Activated effector memory CD4-positive, alpha-beta T cell treated with Interleukin-2 at 50 U/mL for 16 hours (primary cell): ENCODE results near the gene SLC36A1.
"Not testable (repeated sequence)": the region's sequence is repeated elsewhere in the genome, so short reads cannot be mapped to it uniquely, and the experiment has no call there.

Source experiments
- DNase-seq: peaks from one replicate; pipeline ENCODE4 v3.0.0-alpha.2; 2020

Gene SLC36A1

DNA sequence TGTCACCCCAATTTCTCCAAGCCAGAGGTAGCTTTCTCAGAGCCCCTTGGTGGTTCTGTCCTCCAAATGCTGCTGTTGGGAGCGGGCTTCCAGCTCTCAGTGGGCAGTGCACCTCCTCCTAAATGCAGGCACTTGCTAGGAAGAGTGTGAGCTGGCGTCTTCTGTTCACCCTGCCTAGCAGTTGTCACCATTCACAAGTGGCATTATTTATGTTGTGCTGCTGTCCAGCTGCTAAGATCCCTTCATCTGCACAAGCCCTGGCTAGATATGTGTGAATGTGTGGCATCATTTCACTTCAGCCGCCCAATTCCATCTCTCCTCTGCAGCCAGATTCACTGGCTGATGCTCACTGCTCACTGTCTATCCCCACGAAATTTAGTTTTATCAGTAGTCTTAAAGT lies 43.7 kb downstream of the SLC36A1 start:
- DNase-seq, result no peak

- DNase-seq, result no peak
Measured at GRCh38 chr5:151492729-151493128, 45.3 kb downstream of the SLC36A1 start.

- no peak for DNase-seq
Measured at GRCh38 chr5:151493665-151494064, 46.3 kb downstream of the SLC36A1 start.

DNA sequence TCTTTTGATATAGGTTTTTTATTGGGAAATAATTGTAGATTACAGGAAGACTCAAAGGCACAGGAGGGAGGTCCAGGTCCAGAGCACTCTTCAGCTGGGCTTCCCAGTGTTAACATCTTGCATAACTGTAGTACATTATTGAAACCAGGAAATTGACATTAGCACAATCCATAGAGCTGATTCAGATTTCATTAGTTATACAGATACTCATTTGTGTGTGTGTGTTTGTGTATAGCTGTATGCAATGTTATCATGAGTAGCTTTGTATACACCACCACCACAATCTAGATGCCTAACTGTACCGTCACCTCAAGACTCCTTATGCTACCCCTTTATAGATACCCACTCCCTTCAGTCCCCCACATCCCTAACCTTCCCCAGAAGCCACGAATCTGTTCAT lies 47.9 kb downstream of the SLC36A1 start:
- no peak for DNase-seq

- no peak for DNase-seq
Measured at GRCh38 chr5:151496041-151496484, 48.7 kb downstream of the SLC36A1 start.

GRCh38 chr5:151497391-151498002 lies 50.1 kb downstream of the SLC36A1 start:
- no peak for DNase-seq

DNA sequence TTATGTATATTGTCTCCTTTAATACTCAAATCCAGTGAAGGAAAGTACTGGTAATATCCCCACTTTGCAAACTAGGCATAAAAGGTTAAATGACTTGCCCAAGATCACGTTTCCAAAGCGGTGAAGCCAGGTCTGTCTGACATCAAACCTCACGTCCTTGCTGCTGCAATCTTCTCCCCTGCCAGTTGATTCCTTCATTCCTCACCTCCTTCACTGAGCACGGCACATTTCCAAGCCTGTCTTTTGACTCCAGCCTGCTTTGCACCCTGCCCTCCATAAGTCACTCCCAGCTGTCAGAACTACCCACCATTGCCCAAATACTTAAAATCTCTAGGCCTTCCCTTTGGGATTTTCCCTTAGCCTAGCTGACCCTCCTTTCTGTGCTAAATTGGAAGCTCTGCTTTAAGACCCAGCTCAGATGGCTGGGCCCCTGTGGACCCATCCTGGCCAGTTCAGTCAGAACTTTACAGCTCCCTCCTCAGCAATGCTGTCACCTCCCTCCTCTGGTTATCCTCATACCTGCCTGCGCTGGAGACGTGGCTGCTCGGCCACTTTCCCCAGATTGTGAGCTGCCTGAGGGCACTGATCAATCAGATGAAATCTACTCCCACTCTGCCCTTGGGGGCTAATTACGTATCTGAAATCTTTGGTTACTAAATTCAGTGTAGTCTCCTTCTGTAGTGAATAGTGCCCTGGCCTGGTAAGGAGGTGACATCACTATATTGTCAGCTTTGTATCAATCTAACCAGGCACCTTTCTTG lies 51.2 kb downstream of the SLC36A1 start:
- no peak for DNase-seq

DNA sequence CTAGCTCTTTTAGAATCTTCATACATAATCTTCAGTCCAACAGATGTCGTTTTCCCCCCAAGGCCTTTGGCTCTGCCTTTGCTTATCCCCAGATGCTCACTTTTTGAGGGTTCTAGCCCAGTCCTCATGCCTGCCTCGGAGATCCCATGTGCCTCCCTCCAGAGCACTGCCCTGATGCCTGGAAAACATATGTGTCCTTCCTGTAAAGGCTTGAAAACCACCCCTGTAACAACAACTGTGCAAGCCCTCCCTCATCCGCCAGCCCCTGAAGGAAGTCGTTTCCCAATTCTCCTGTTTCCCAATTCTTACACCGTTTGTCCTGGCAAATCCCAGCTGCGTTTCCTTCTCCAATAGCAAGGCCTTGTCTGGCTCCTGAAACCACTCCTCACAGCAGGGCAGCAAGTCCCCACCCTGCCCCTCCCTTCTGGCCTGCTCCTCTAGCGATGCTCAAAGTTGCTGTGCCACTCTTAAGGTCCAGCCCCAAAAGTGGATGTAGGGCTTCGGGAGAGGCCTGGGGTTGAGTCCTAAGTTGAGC lies 52.2 kb downstream of the SLC36A1 start:
- no peak for DNase-seq

DNA sequence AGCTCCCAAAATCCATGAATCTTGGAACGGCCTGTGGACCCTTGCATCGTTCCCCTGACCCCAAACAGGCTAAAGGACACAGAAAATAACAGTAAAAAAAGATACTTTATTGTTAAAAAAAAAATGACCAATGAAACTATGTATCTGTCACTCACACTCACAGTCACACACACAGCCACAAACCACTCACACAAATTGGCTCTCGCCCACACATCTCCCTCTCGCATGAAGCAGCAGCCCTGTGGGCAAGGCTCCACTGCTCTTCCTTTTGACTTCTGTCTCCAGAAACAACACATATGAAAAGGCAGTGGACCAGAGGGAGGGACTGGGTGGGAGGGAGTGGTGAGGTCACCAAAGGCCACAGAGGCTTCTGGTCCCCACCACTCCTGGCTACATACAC lies 56.6 kb downstream of the SLC36A1 start:
- no peak for DNase-seq

GRCh38 chr5:151508308-151508707 lies 60.9 kb downstream of the SLC36A1 start:
- DNase-seq, result not testable (repeated sequence)

DNA sequence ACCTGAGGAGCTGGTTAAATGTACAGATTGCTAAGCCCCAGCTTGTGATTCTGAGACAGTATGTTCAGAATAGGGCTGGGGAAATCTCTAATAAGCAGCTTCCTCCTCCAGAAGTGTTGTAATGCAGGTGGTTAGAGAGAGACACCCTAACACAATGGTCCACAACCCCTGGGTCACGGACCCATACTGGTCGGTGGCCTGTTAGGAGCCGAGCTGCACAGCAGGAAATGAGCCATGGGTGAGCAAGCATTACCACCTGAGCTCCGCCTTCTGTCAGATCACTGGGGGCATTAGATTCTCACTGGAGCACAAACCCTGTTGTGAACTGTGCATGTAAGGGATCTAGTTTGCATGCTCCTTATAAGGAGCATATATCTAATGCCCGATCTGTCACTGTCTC lies 61.8 kb downstream of the SLC36A1 start:
- no peak for DNase-seq

GRCh38 chr5:151509836-151510235 lies 62.4 kb downstream of the SLC36A1 start:
- no peak for DNase-seq

GRCh38 chr5:151517122-151517920 lies 69.9 kb downstream of the SLC36A1 start:
- no peak for DNase-seq

DNA sequence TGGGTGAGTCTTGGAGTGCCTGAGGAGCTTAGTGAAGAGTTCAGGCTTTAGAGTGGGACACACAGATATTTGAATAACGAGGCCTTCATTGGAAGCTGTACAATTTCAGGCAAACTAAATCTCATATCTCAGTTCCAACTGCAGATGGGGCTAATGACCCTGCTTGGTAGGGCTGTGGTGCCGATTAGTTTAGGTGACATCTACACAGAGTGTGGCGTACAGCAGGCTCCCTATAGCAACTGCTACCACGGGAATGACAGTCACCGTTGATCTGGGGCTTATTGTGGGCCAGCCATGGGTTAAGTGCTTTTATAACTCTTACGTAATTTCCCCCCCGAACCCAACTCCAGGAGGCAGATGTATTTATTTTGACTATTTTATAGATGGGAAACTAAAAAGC lies 72.9 kb downstream of the SLC36A1 start:
- DNase-seq, result no peak

- DNase-seq, result no peak
Measured at GRCh38 chr5:151522226-151522625, 74.8 kb downstream of the SLC36A1 start.

DNA sequence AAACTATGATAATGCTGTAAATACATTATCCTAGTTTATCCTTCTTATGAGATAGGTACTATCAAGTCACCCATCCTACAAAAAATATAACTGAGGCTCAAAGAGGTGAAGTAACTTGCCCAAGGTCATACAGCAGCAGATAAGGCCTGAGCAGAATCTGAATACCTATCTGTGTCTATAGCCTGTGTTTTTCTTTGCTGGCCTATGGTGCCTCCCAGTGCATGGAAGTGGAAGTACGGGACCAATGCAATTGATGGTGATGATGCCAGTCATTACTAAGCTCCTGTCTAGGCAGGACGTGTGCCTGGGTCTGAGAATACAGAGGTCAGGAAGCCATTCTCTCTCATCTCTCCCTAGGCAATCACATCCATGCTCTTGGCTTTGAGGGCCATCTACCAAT lies 75.9 kb downstream of the SLC36A1 start:
- DNase-seq, result no peak

- no peak for DNase-seq
Measured at GRCh38 chr5:151528153-151528552, 80.8 kb downstream of the SLC36A1 start.

DNA sequence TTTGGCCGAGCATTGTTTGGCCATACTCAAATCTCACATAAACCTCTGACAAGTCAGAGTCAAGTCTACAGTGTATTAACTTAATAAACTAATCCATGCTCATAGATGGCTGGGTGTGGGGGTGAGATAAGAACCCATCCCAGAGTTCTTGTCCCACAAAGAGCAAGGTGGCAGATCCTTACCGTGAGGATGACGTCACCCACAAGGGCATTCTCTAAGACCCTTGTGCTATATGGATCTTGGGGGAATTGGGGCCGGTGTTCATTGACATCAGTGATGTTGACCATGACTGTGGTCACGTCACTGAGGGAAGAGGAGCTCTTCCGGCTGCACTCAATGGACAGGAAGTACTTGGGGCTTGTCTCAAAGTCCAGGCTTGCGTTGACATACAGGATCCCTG lies 81.6 kb downstream of the SLC36A1 start:
- DNase-seq, result no peak

GRCh38 chr5:151531581-151531980 lies 84.2 kb downstream of the SLC36A1 start:
- no peak for DNase-seq

DNA sequence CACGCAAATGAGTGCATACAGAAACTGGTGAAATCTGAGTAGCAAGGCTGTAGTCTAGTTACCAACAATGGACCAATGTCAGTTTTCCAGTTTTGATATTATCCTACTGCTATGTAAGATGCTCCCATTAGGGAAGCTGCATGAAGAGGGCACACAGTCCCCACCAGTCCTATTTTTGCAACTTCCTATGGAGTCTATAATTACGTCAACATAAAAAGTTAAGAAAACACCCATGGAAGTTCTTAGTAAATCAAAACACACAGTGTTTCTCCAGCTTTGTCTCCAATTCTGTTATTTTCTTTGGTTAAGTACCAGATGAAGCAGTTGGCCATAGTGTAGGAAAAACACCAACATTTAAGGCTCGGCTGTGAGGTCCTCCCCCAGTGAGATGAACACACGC lies 85.0 kb downstream of the SLC36A1 start:
- no peak for DNase-seq

DNA sequence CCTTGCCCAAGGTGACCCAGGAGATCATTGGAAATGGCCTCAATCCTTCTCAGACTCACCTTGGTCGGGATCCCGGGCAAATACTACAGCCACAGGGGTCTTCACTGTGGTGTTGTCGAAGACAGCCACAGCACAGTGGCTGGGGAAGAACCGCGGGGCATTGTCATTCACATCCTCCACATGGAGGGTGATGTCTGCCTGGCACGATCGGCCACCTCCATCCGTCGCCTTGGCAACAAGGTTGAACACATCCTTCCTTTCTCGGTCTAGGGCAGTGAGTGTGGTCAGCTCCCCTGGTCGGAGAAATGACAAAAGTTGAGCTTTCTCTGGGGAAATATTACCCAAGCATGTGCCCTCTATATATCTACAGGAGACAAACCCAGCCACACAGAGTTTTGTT lies 86.9 kb downstream of the SLC36A1 start:
- no peak for DNase-seq

DNA sequence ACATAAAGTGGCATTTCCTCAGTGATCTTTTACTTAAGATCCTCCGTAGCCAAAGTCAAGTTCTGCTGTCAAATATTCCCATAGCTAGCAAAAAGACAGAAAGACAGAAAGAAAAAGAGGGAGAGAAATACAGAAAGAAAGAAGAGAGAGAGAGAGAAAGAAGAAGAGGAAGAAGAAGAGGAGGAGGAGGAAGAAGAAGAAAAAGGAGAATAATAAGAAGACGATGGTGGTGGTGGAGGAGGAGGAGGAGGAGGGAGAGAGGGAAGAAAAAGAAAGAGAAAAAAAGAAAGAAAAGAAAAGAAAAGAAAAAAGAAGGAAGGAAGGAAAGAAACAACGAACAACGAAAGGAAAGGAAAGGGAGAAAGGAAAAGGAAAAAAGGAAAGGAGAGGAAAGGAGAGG lies 89.6 kb downstream of the SLC36A1 start:
- no peak for DNase-seq

DNA sequence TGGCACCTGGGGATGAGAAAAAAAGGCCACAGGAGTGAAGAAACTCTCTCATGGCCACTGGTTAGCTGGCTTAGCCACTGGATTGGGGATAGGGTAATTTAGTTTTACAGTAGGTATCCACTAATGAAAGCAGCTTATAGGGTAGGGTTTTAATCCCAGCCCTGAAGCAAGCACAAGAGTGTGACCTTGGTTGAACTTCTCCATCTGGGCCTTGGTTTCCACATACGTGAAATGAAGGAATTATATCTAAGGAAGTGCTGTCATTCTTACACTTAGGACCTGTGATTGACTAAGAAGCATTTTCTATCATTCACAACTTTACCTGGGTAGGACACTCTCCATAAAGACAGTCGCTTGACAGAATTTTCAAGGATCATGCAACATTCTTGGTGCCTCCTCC lies 94.2 kb downstream of the SLC36A1 start:
- DNase-seq, result no peak
